Heart left ventricle (tissue), 16 donors: ENCODE results near the gene TRPV6. TPM values are rescaled to one million over a fixed set of nuclear protein-coding genes. Genes with fewer than 3 reads are reported as not detected.

Experiments
- ATAC-seq, 4 donors: fragments of 200-7000 bp; cut with Tn5 transposase; one replicate each; pipeline ENCODE4 v1.9.1; 2020 to 2022; ENCODE audit warnings: moderate library complexity in 4 of 4, mild to moderate bottlenecking in 3 of 4, moderate number of reproducible peaks in 1 of 4
- DNase-seq, 5 donors: peaks; one replicate each; pipeline ENCODE4 v3.0.0-alpha.2; 2020
- H3K27ac ChIP-seq, 12 donors: fragments of 200-600 bp; sonication (generic) in 4 of 12; one replicate each; pipeline versions ENCODE4 v1.5.0 to v1.8.0; 2016 to 2022; ENCODE audit warnings: mild to moderate bottlenecking in 2 of 12
- H3K27me3 ChIP-seq, 9 donors: fragments of 200-600 bp; sonication (generic) in 2 of 9; one replicate each; pipeline versions ENCODE4 v1.5.1 to v1.8.0; 2016 to 2022; ENCODE audit warnings: mild to moderate bottlenecking in 3 of 9
- H3K36me3 ChIP-seq, 9 donors: fragments of 200-600 bp; sonication (generic) in 2 of 9; one replicate each; pipeline versions ENCODE4 v1.5.0 to v1.8.0; 2018 to 2022; ENCODE audit warnings: mild to moderate bottlenecking in 2 of 9
- H3K4me1 ChIP-seq, 12 donors: fragments of 200-600 bp; sonication (generic) in 4 of 12; one replicate each; pipeline versions ENCODE4 v1.5.0 to v1.8.0; 2016 to 2022; ENCODE audit warnings: mild to moderate bottlenecking in 3 of 12
- H3K4me3 ChIP-seq, 12 donors: fragments of 200-600 bp; sonication (generic) in 4 of 12; one replicate each; pipeline versions ENCODE4 v1.5.0 to v1.8.0; 2017 to 2022; ENCODE audit warnings: mild to moderate bottlenecking in 9 of 12, moderate library complexity in 4 of 12
- H3K9me3 ChIP-seq, 12 donors: fragments of 200-600 bp; sonication (generic) in 4 of 12; one replicate each; pipeline versions ENCODE4 v1.5.0 to v1.8.0; 2016 to 2022; ENCODE audit warnings: mild to moderate bottlenecking in 1 of 12
- POLR2A ChIP-seq, 2 donors: fragments of 450-650 bp; IDR thresholded peaks; one replicate each; pipeline ENCODE4 v1.6.1; 2017; ENCODE audit warnings: antibody characterized with exemption in 2 of 2, mild to moderate bottlenecking in 2 of 2, moderate library complexity in 2 of 2
- WGBS, 4 donors: extraction: QIAGEN DNeasy Blood & Tissue Kit in 2 of 4; methylation state at CpG; one replicate each; pipeline versions ENCODE4 v1.1.5 to v1.1.7; 2013 to 2018; 5-methylcytosine and 5-hydroxymethylcytosine counted together
- intact Hi-C, 10 donors: fragments of 100-400 bp; cut with DNase I; formaldehyde crosslinking; loops; one replicate each; pipeline versions ENCODE4 v1.11.1 to v1.14.2; 2022
- polyA plus RNA-seq, 2 donors: library from polyadenylated mRNA; stranded (reverse); fragments of 200-250 nt; gene quantifications; one replicate each; pipeline ENCODE4 v1.2.3, GENCODE V29; 2013
- total RNA-seq, 9 donors: library from RNA; depleted of rRNA in 2 of 9; stranded (reverse); fragments of >200 nt in 2 of 9; fragmentation: NEBNext Ultra II Directional in 3 of 9; extraction: Animal tissue kit (Norgen Biotek cat#: 25700) in 3 of 9; gene quantifications; one replicate each; pipeline versions ENCODE4 v1.1.0 to v1.2.4, GENCODE V29; 2016 to 2023
- TF ChIP-seq, protein P1 (sequence below), 12 donors: fragments of 200-600 bp; sonication (generic) in 4 of 12; IDR thresholded peaks; one replicate each; pipeline versions ENCODE4 v1.5.0 to v1.8.0; 2018 to 2022; ENCODE audit warnings: antibody characterized with exemption in 12 of 12, mild to moderate bottlenecking in 5 of 12
- donor health status: ischemic (EF 13 %, LVEDD 7.1; RV severe dilation, severe dysfunction).
- donor health status: healthy with polysubstance abuse.
- donor health status: DM: no; HTN: yes; CAD: no.
- donor health status: DM: no; HTN: no; CAD: no.
- donor health status: ischemic (EF 25% LVEDD 6.9; RV normal size, moderate dysfunction).
- donor health status: ischemic (EF 25% LVEDD 5.7; RV mildly dilated, moderate dysfunction).
- donor health status: healthy.
- donor health status: DM: yes; HTN: yes; CAD: no.
- donor health status: ischemic (EF 35%, LVEDD 5.7; RV mildly dilated, moderate dysfunction).
- donor health status: nonischemic (EF 11% LVEDD 7.7; RV severe dilation, severe dysfunction).
- donor health status: DM: yes; HTN: yes; CAD: no.
- donor health status: PGD.
- donor health status: ischemic (EF 29% LVEDD 5.4; RV normal size, mild dysfunction).
- donor health status: nonischemic (EF 23%, LVEDD 6.1; RV moderate dilation, normal function).

The TRPV6 gene
- total and polyA plus RNA-seq, 11 donors, result 0.68 TPM; not detected in 10

DNA sequence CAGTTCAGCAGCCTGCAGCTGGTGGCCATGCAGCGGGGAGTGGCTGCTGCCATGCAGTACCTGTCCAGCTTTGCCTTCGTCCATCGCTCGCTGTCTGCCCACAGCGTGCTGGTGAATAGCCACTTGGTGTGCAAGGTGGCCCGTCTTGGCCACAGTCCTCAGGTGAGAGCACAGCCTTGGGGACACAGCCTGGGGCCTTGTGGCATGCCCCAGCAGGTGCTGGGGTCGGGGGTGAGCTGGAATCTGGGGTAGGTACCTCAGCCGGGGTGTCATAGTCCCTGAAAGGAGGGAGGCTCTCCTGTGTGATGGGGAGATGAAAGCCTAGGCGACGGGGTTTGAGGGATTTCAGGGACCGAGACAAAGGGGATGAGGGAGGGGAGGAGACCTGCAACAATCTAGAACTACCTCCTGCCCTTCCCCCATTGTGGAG is 16.5 kb downstream of the TRPV6 start:
- no peak for DNase-seq
- 90 to 93% (median 91%) methylated on average over 11 of the region's 11 CpGs for WGBS, 4 donors
- intact Hi-C loops, result no loop called here

DNA sequence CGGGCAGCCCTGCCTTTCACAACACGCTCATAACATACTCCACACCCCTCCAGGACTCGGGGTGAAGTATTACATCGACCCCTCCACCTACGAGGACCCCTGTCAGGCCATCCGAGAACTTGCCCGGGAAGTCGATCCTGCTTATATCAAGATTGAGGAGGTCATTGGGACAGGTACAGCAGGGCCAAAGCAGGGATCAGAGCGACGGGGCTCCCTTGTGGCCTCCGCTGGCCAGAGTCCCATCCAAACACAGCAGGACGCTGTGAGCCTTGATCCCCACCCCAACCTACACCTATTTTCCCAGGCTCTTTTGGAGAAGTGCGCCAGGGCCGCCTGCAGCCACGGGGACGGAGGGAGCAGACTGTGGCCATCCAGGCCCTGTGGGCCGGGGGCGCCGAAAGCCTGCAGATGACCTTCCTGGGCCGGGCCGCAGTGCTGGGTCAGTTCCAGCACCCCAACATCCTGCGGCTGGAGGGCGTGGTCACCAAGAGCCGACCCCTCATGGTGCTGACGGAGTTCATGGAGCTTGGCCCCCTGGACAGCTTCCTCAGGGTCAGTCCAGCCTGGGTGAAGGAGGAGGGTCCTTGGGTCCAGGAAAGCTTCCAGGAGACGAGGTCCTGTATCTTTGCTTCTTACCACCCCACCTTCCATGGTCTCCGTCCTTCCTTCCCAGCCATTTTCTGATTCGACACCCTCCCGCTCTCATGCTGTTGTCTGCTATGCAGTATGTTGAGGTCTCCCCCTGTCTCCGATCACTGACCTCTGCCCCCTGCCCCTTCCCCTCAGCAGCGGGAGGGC is 17.2 kb downstream of the TRPV6 start:
- no peaks in the 10 kb centered on the region for H3K9me3 ChIP-seq
- peaks cover 0 to 4% (median 0%) of the 10 kb centered on the region in 9 donors for H3K27me3 ChIP-seq
- WGBS, 4 donors, result 76 to 84% (median 79%) methylated on average over 23 to 31 of the region's 31 CpGs
- no peak overlapping the region for H3K4me3 ChIP-seq
- no peak overlapping the region for H3K27ac ChIP-seq
- DNase-seq, result no peak
- H3K36me3 ChIP-seq, result no peaks in the 10 kb centered on the region
- intact Hi-C loops, result no loop called here
- no peaks in the 10 kb centered on the region for H3K4me1 ChIP-seq
- TF ChIP-seq POLR2A (IDR thresholded peaks at IDR 0.05), result no peak
- TF ChIP-seq, protein P1, sequence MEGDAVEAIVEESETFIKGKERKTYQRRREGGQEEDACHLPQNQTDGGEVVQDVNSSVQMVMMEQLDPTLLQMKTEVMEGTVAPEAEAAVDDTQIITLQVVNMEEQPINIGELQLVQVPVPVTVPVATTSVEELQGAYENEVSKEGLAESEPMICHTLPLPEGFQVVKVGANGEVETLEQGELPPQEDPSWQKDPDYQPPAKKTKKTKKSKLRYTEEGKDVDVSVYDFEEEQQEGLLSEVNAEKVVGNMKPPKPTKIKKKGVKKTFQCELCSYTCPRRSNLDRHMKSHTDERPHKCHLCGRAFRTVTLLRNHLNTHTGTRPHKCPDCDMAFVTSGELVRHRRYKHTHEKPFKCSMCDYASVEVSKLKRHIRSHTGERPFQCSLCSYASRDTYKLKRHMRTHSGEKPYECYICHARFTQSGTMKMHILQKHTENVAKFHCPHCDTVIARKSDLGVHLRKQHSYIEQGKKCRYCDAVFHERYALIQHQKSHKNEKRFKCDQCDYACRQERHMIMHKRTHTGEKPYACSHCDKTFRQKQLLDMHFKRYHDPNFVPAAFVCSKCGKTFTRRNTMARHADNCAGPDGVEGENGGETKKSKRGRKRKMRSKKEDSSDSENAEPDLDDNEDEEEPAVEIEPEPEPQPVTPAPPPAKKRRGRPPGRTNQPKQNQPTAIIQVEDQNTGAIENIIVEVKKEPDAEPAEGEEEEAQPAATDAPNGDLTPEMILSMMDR (IDR thresholded peaks at IDR 0.05), result no peak
- no peak for ATAC-seq

More for the DNA sequence above, 16.5 kb downstream of the TRPV6 start:
- Histone ChIP-seq H3K27me3 (peaks cover 0 to 4% (median 0%) of the 10 kb centered on the region in 9 donors), H3K4me1 (no peaks in the 10 kb centered on the region), H3K36me3 (no peaks in the 10 kb centered on the region), H3K9me3 (no peaks in the 10 kb centered on the region), H3K4me3 (no peak overlapping the region), H3K27ac (no peak overlapping the region)
- ATAC-seq, result no peak
- TF ChIP-seq, protein P1 (IDR thresholded peaks at IDR 0.05), result no peak
- no peak for TF ChIP-seq POLR2A (IDR thresholded peaks at IDR 0.05)

DNA sequence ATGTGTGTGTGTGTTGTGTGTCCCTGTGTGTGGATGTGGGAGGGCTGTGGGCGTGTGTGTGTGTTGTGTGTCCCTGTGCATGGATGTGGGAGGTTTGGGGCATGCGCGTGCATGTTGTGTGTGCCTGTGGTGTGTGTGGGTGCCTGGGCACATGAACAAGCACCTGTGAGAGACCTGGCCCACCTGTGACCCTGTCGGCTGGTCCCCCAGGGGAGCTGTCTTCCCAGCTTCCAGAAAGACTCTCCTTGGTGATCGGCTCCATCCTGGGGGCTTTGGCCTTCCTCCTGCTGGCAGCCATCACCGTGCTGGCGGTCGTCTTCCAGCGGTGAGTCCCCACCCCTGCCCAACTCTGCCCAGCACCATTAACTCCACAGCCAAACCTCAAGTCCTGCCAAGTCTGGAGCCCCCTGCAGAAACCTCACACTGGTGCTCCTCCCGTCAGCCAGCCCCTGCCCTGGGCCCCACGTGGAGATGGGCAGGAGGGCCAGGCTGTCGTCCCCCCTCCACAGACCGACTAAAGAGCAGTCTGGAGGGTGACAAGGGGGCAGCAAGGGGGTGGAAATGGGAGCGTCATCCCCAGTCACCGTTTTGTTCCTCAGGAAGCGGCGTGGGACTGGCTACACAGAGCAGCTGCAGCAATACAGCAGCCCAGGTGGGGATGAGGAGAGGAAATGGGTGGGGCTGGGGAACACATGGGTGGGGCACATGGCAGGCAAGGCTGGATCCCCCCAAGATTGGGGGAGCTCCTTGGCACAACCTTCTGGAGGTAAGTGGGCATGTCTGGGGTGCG is 18.0 kb downstream of the TRPV6 start:
- no peaks in the 10 kb centered on the region for H3K9me3 ChIP-seq
- peaks cover 0 to 4% (median 0%) of the 10 kb centered on the region in 9 donors for H3K27me3 ChIP-seq
- DNase-seq (peak in 1 of 5 donors; percentile 42), ATAC-seq (no peak)
- no peaks in the 10 kb centered on the region for H3K4me1 ChIP-seq
- no peaks in the 10 kb centered on the region for H3K36me3 ChIP-seq
- TF ChIP-seq, protein P1 (IDR thresholded peaks at IDR 0.05), result no peak
- TF ChIP-seq POLR2A (IDR thresholded peaks at IDR 0.05), result no peak
- no peak overlapping the region for H3K4me3 ChIP-seq
- intact Hi-C loops, result no loop called here
- 65 to 77% (median 73%) methylated on average over 18 of the region's 18 CpGs for WGBS, 4 donors
- H3K27ac ChIP-seq, result no peak overlapping the region

DNA sequence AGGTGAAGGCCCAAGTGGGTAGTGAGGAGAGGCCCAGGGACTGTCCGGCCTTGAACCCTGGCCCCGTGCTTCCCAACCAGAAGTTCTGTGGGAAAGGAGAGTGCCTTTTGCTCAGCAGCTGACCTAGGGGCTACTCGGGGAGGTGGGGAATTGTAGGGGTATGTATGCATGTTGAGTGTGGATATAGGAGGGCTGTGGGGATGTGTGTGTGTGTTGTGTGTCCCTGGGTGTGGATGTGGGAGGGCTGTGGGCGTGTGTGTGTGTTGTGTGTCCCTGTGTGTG is 18.5 kb downstream of the TRPV6 start:
- TF ChIP-seq, protein P1 (IDR thresholded peaks at IDR 0.05), result no peak
- TF ChIP-seq POLR2A (IDR thresholded peaks at IDR 0.05), result no peak
- H3K27ac ChIP-seq, result no peak overlapping the region
- no peak overlapping the region for H3K4me3 ChIP-seq
- no peak for DNase-seq
- no peaks in the 10 kb centered on the region for H3K36me3 ChIP-seq
- 69 to 74% (median 71%) methylated on average over 4 of the region's 4 CpGs for WGBS, 4 donors
- no peak for ATAC-seq
- intact Hi-C loops, result no loop called here
- H3K4me1 ChIP-seq, result no peaks in the 10 kb centered on the region
- H3K27me3 ChIP-seq, result peaks cover 0 to 4% (median 0%) of the 10 kb centered on the region in 9 donors
- H3K9me3 ChIP-seq, result no peaks in the 10 kb centered on the region
